ENCODE results near the gene EFNA5. TPM values are rescaled to one million over a fixed set of nuclear protein-coding genes. Genes with fewer than 3 reads are reported as not detected.

Gene EFNA5
- total RNA-seq, 5 donors from 2014 or later (not counting 1 experiment from before 2014, with no cell fraction given): 0.06 to 2.6 (median 0.21) TPM; not detected in 1

GRCh38 chr5:107523029-107523680 lies 147.6 kb downstream of the EFNA5 start:
- no peak for ATAC-seq (replicated peaks in 1 of 4)
- Histone ChIP-seq H3K27ac (ENCODE audit: low read length) (no peak overlapping the region), H3K4me3 (ENCODE audit: control insufficient read depth in 1 of 2, extremely low read depth in 1 of 2, low read length in 1 of 2) (no peak overlapping the region), H3K36me3 (ENCODE audit: control insufficient read depth in 2 of 2, extremely low read depth in 1 of 2, insufficient read depth in 1 of 2, low read length in 1 of 2) (no peaks in the 10 kb centered on the region), H3K27me3 (replicated peaks in 1 of 2; ENCODE audit: control insufficient read depth in 2 of 2, extremely low read depth in 1 of 2, insufficient read depth in 2 of 2, low read length in 1 of 2) (no peaks in the 10 kb centered on the region), H3K4me1 (ENCODE audit: control insufficient read depth in 1 of 2, extremely low read depth in 1 of 2, insufficient read depth in 2 of 2, low read length in 2 of 2) (peaks cover 0 to 2% of the 10 kb centered on the region in 2 experiments), H3K9me3 (no peaks in the 10 kb centered on the region)
- no peak overlapping the region for H3K27ac Mint-ChIP-seq
- CTCF ChIA-PET: no interaction called here
- WGBS (ENCODE audit: insufficient coverage): 50% methylated on average over 1 of the region's 5 CpGs
- POLR2A ChIA-PET: no interaction called here
- no peak for DNase-seq
- no peaks in the 10 kb centered on the region for H3K4me1 Mint-ChIP-seq
- peaks cover 0 to 5% of the 10 kb centered on the region in 2 donors for H3K27me3 Mint-ChIP-seq
- H3K36me3 Mint-ChIP-seq: no peaks in the 10 kb centered on the region
- no peak overlapping the region for H3K4me3 Mint-ChIP-seq
- no peaks in the 10 kb centered on the region for H3K9me3 Mint-ChIP-seq

- no peaks in the 10 kb centered on the region for H3K4me1 Mint-ChIP-seq
- H3K4me3 Mint-ChIP-seq: no peak overlapping the region
- H3K4me3 ChIP-seq (ENCODE audit: control insufficient read depth in 1 of 2, extremely low read depth in 1 of 2, low read length in 1 of 2): no peak overlapping the region
- CTCF ChIA-PET: no interaction called here
- H3K9me3 Mint-ChIP-seq: no peaks in the 10 kb centered on the region
- ATAC-seq (replicated peaks in 1 of 4): no peak
- H3K4me1 ChIP-seq (ENCODE audit: control insufficient read depth in 1 of 2, extremely low read depth in 1 of 2, insufficient read depth in 2 of 2, low read length in 2 of 2): peaks cover 0 to 2% of the 10 kb centered on the region in 2 experiments
- H3K36me3 Mint-ChIP-seq: no peaks in the 10 kb centered on the region
- 67% methylated on average over 2 of the region's 4 CpGs for WGBS (ENCODE audit: insufficient coverage)
- H3K27ac ChIP-seq (ENCODE audit: low read length): no peak overlapping the region
- H3K27ac Mint-ChIP-seq: no peak overlapping the region
- no peaks in the 10 kb centered on the region for H3K9me3 ChIP-seq
- H3K27me3 ChIP-seq (replicated peaks in 1 of 2; ENCODE audit: control insufficient read depth in 2 of 2, extremely low read depth in 1 of 2, insufficient read depth in 2 of 2, low read length in 1 of 2): no peaks in the 10 kb centered on the region
- no peaks in the 10 kb centered on the region for H3K36me3 ChIP-seq (ENCODE audit: control insufficient read depth in 2 of 2, extremely low read depth in 1 of 2, insufficient read depth in 1 of 2, low read length in 1 of 2)
- POLR2A ChIA-PET: no interaction called here
- H3K27me3 Mint-ChIP-seq: peaks cover 0 to 5% of the 10 kb centered on the region in 2 donors
- DNase-seq: no peak
Observed at GRCh38 chr5:107522456-107522855, 148.3 kb downstream of the EFNA5 start.

GRCh38 chr5:107519900-107520354 lies 150.8 kb downstream of the EFNA5 start:
- DNase-seq: peak in 2 of 35 experiments; percentile 0 to 18
- ChIA-PET POLR2A (no interaction called here), CTCF (no interaction called here)
- 43% methylated on average over 1 of the region's 6 CpGs for WGBS (ENCODE audit: insufficient coverage)
- peaks cover 0 to 9% of the 10 kb centered on the region in 2 donors for H3K27me3 Mint-ChIP-seq
- Histone ChIP-seq H3K27me3 (replicated peaks in 1 of 2; ENCODE audit: control insufficient read depth in 2 of 2, extremely low read depth in 1 of 2, insufficient read depth in 2 of 2, low read length in 1 of 2) (no peaks in the 10 kb centered on the region), H3K4me3 (ENCODE audit: control insufficient read depth in 1 of 2, extremely low read depth in 1 of 2, low read length in 1 of 2) (no peak overlapping the region), H3K36me3 (ENCODE audit: control insufficient read depth in 2 of 2, extremely low read depth in 1 of 2, insufficient read depth in 1 of 2, low read length in 1 of 2) (no peaks in the 10 kb centered on the region), H3K4me1 (ENCODE audit: control insufficient read depth in 1 of 2, extremely low read depth in 1 of 2, insufficient read depth in 2 of 2, low read length in 2 of 2) (peaks cover 0 to 2% of the 10 kb centered on the region in 2 experiments), H3K9me3 (no peaks in the 10 kb centered on the region), H3K27ac (ENCODE audit: low read length) (peak overlapping the region; percentile 39)
- H3K9me3 Mint-ChIP-seq: no peaks in the 10 kb centered on the region
- no peaks in the 10 kb centered on the region for H3K36me3 Mint-ChIP-seq
- ATAC-seq (replicated peaks in 1 of 4): peak in 1 of 4 experiments; percentile 27
- no peaks in the 10 kb centered on the region for H3K4me1 Mint-ChIP-seq
- H3K27ac Mint-ChIP-seq: no peak overlapping the region
- no peak overlapping the region for H3K4me3 Mint-ChIP-seq

- no peak overlapping the region for H3K4me3 Mint-ChIP-seq
- Histone ChIP-seq H3K27ac (ENCODE audit: low read length) (no peak overlapping the region), H3K27me3 (replicated peaks in 1 of 2; ENCODE audit: control insufficient read depth in 2 of 2, extremely low read depth in 1 of 2, insufficient read depth in 2 of 2, low read length in 1 of 2) (no peaks in the 10 kb centered on the region), H3K4me3 (ENCODE audit: control insufficient read depth in 1 of 2, extremely low read depth in 1 of 2, low read length in 1 of 2) (no peak overlapping the region), H3K9me3 (no peaks in the 10 kb centered on the region), H3K4me1 (ENCODE audit: control insufficient read depth in 1 of 2, extremely low read depth in 1 of 2, insufficient read depth in 2 of 2, low read length in 2 of 2) (peaks cover 0 to 2% of the 10 kb centered on the region in 2 experiments), H3K36me3 (ENCODE audit: control insufficient read depth in 2 of 2, extremely low read depth in 1 of 2, insufficient read depth in 1 of 2, low read length in 1 of 2) (no peaks in the 10 kb centered on the region)
- DNase-seq (no peak), ATAC-seq (replicated peaks in 1 of 4) (no peak)
- H3K9me3 Mint-ChIP-seq: no peaks in the 10 kb centered on the region
- 71% methylated on average over 1 of the region's 2 CpGs for WGBS (ENCODE audit: insufficient coverage)
- no peaks in the 10 kb centered on the region for H3K36me3 Mint-ChIP-seq
- peaks cover 2 to 9% of the 10 kb centered on the region in 2 donors for H3K27me3 Mint-ChIP-seq
- CTCF ChIA-PET: no interaction called here
- no peak overlapping the region for H3K27ac Mint-ChIP-seq
- H3K4me1 Mint-ChIP-seq: no peaks in the 10 kb centered on the region
- POLR2A ChIA-PET: no interaction called here
Observed at GRCh38 chr5:107518616-107519015, 152.1 kb downstream of the EFNA5 start.

GRCh38 chr5:107518190-107518589 lies 152.5 kb downstream of the EFNA5 start:
- H3K27ac ChIP-seq (ENCODE audit: low read length): no peak overlapping the region
- Mint-ChIP-seq H3K4me3 (no peak overlapping the region), H3K27me3 (peaks cover 2 to 9% of the 10 kb centered on the region in 2 donors), H3K27ac (no peak overlapping the region), H3K9me3 (no peaks in the 10 kb centered on the region), H3K4me1 (no peaks in the 10 kb centered on the region), H3K36me3 (no peaks in the 10 kb centered on the region)
- H3K4me1 ChIP-seq (ENCODE audit: control insufficient read depth in 1 of 2, extremely low read depth in 1 of 2, insufficient read depth in 2 of 2, low read length in 2 of 2): peaks cover 0 to 2% of the 10 kb centered on the region in 2 experiments
- H3K9me3 ChIP-seq: no peaks in the 10 kb centered on the region
- no peaks in the 10 kb centered on the region for H3K36me3 ChIP-seq (ENCODE audit: control insufficient read depth in 2 of 2, extremely low read depth in 1 of 2, insufficient read depth in 1 of 2, low read length in 1 of 2)
- 83% methylated on average over 2 of the region's 6 CpGs for WGBS (ENCODE audit: insufficient coverage)
- ChIA-PET POLR2A (no interaction called here), CTCF (no interaction called here)
- DNase-seq: no peak
- no peak for ATAC-seq (replicated peaks in 1 of 4)
- no peaks in the 10 kb centered on the region for H3K27me3 ChIP-seq (replicated peaks in 1 of 2; ENCODE audit: control insufficient read depth in 2 of 2, extremely low read depth in 1 of 2, insufficient read depth in 2 of 2, low read length in 1 of 2)
- no peak overlapping the region for H3K4me3 ChIP-seq (ENCODE audit: control insufficient read depth in 1 of 2, extremely low read depth in 1 of 2, low read length in 1 of 2)

- Histone ChIP-seq H3K9me3 (no peaks in the 10 kb centered on the region), H3K27me3 (replicated peaks in 1 of 2; ENCODE audit: control insufficient read depth in 2 of 2, extremely low read depth in 1 of 2, insufficient read depth in 2 of 2, low read length in 1 of 2) (no peaks in the 10 kb centered on the region), H3K36me3 (ENCODE audit: control insufficient read depth in 2 of 2, extremely low read depth in 1 of 2, insufficient read depth in 1 of 2, low read length in 1 of 2) (no peaks in the 10 kb centered on the region), H3K27ac (ENCODE audit: low read length) (no peak overlapping the region), H3K4me3 (ENCODE audit: control insufficient read depth in 1 of 2, extremely low read depth in 1 of 2, low read length in 1 of 2) (no peak overlapping the region), H3K4me1 (ENCODE audit: control insufficient read depth in 1 of 2, extremely low read depth in 1 of 2, insufficient read depth in 2 of 2, low read length in 2 of 2) (peaks cover 0 to 2% of the 10 kb centered on the region in 2 experiments)
- H3K36me3 Mint-ChIP-seq: no peaks in the 10 kb centered on the region
- POLR2A ChIA-PET: no interaction called here
- no peaks in the 10 kb centered on the region for H3K4me1 Mint-ChIP-seq
- no peak overlapping the region for H3K27ac Mint-ChIP-seq
- CTCF ChIA-PET: no interaction called here
- peaks cover 3 to 8% of the 10 kb centered on the region in 2 donors for H3K27me3 Mint-ChIP-seq
- ATAC-seq (replicated peaks in 1 of 4): no peak
- H3K9me3 Mint-ChIP-seq: no peaks in the 10 kb centered on the region
- H3K4me3 Mint-ChIP-seq: no peak overlapping the region
- no peak for DNase-seq
- WGBS (ENCODE audit: insufficient coverage): no CpG with 5 or more reads among the region's 10 CpGs
Observed at GRCh38 chr5:107517185-107518033, 153.3 kb downstream of the EFNA5 start.
